Measurements from ENCODE around the gene ZFP14.

DNA sequence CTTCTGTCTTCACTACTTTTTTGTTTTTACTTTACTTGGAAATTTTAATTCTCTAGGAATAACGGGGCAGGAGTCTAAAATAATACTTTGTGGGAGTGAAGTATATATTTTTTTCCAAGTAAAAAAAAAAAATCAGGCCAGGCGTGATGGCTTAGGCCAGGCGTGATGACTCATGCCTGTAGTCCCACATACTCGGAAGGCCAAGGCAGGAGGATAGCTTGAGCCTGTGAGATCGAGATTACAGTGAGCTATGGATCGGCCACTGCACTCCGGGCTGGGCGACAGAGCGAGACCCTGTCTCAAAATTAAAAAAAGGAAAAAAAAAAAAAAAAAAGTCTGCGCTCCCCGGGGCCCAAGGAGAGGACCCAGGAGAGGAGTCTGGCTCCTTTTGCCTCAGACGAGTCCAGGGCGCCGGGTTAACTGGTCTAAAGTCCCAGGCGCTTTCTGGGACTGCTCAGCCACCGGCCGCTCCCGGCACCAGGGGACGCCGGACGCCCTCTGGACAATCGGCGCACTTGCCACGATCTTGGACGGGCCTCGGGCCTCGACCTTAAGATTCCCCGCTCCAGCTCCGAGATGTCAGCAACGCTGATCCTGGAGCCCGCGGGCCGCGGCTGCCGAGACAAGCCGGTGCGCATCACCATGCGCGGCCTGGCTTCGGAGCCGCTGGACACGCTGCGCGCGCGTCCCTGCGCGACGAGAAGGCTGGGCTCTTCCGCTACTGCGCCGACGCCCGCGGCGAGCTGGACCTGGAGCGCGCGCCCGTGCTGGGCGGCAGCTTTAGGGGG lies 42.2 kb upstream of the ZFP14 start:
- TF ChIP-seq, protein P1, sequence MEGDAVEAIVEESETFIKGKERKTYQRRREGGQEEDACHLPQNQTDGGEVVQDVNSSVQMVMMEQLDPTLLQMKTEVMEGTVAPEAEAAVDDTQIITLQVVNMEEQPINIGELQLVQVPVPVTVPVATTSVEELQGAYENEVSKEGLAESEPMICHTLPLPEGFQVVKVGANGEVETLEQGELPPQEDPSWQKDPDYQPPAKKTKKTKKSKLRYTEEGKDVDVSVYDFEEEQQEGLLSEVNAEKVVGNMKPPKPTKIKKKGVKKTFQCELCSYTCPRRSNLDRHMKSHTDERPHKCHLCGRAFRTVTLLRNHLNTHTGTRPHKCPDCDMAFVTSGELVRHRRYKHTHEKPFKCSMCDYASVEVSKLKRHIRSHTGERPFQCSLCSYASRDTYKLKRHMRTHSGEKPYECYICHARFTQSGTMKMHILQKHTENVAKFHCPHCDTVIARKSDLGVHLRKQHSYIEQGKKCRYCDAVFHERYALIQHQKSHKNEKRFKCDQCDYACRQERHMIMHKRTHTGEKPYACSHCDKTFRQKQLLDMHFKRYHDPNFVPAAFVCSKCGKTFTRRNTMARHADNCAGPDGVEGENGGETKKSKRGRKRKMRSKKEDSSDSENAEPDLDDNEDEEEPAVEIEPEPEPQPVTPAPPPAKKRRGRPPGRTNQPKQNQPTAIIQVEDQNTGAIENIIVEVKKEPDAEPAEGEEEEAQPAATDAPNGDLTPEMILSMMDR (IDR thresholded peaks at IDR 0.05), result no peak
- TF ChIP-seq ESRRA (CRISPR knock-in tag; IDR thresholded peaks at IDR 0.05; ENCODE audit: borderline replicate concordance), result no peak
- no peak for TF ChIP-seq NR3C1 (CRISPR knock-in tag; conservative IDR thresholded peaks at IDR 0.05; ENCODE audit: low read depth)
- TF ChIP-seq, protein P2, sequence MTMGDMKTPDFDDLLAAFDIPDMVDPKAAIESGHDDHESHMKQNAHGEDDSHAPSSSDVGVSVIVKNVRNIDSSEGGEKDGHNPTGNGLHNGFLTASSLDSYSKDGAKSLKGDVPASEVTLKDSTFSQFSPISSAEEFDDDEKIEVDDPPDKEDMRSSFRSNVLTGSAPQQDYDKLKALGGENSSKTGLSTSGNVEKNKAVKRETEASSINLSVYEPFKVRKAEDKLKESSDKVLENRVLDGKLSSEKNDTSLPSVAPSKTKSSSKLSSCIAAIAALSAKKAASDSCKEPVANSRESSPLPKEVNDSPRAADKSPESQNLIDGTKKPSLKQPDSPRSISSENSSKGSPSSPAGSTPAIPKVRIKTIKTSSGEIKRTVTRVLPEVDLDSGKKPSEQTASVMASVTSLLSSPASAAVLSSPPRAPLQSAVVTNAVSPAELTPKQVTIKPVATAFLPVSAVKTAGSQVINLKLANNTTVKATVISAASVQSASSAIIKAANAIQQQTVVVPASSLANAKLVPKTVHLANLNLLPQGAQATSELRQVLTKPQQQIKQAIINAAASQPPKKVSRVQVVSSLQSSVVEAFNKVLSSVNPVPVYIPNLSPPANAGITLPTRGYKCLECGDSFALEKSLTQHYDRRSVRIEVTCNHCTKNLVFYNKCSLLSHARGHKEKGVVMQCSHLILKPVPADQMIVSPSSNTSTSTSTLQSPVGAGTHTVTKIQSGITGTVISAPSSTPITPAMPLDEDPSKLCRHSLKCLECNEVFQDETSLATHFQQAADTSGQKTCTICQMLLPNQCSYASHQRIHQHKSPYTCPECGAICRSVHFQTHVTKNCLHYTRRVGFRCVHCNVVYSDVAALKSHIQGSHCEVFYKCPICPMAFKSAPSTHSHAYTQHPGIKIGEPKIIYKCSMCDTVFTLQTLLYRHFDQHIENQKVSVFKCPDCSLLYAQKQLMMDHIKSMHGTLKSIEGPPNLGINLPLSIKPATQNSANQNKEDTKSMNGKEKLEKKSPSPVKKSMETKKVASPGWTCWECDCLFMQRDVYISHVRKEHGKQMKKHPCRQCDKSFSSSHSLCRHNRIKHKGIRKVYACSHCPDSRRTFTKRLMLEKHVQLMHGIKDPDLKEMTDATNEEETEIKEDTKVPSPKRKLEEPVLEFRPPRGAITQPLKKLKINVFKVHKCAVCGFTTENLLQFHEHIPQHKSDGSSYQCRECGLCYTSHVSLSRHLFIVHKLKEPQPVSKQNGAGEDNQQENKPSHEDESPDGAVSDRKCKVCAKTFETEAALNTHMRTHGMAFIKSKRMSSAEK (CRISPR knock-in tag; IDR thresholded peaks at IDR 0.05; ENCODE audit: borderline replicate concordance), result no peak
- no peak for TF ChIP-seq IRF2 (CRISPR knock-in tag; IDR thresholded peaks at IDR 0.05; ENCODE audit: borderline replicate concordance, low read depth)
- TF ChIP-seq, protein P3, sequence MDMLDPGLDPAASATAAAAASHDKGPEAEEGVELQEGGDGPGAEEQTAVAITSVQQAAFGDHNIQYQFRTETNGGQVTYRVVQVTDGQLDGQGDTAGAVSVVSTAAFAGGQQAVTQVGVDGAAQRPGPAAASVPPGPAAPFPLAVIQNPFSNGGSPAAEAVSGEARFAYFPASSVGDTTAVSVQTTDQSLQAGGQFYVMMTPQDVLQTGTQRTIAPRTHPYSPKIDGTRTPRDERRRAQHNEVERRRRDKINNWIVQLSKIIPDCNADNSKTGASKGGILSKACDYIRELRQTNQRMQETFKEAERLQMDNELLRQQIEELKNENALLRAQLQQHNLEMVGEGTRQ (CRISPR knock-in tag; IDR thresholded peaks at IDR 0.05), result no peak
- TF ChIP-seq SOX15 (CRISPR knock-in tag; IDR thresholded peaks at IDR 0.05), result no peak
- TF ChIP-seq, protein P4, sequence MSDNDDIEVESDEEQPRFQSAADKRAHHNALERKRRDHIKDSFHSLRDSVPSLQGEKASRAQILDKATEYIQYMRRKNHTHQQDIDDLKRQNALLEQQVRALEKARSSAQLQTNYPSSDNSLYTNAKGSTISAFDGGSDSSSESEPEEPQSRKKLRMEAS (CRISPR knock-in tag; IDR thresholded peaks at IDR 0.05), result peak; percentile 89
- TF ChIP-seq TEAD4 (CRISPR knock-in tag; IDR thresholded peaks at IDR 0.05), result 0 out of 2 replicates have a peak, but pooled peaks have one; percentile 43
- TF ChIP-seq, protein P5, sequence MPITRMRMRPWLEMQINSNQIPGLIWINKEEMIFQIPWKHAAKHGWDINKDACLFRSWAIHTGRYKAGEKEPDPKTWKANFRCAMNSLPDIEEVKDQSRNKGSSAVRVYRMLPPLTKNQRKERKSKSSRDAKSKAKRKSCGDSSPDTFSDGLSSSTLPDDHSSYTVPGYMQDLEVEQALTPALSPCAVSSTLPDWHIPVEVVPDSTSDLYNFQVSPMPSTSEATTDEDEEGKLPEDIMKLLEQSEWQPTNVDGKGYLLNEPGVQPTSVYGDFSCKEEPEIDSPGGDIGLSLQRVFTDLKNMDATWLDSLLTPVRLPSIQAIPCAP (CRISPR knock-in tag; IDR thresholded peaks at IDR 0.05), result no peak
- TF ChIP-seq ZNF138 (CRISPR knock-in tag; conservative IDR thresholded peaks at IDR 0.05), result no peak
- 0 out of 2 replicates have a peak, but pooled peaks have one; percentile 35 for TF ChIP-seq NR2C2 (CRISPR knock-in tag; IDR thresholded peaks at IDR 0.05)
- peak; percentile 74; the same call in 1 of the 2 replicates for TF ChIP-seq JUN (CRISPR knock-in tag; IDR thresholded peaks at IDR 0.05)
